WERI-Rb-1 (cell line): Measurements from ENCODE around the gene BARX2.

ENCODE experiments used
- DNase-seq: peaks from one replicate; pipeline ENCODE4 v3.0.0-alpha.2; 2020
- H3K27ac ChIP-seq: fragments of 250-450 bp; sonication (Bioruptor Pico); 2 replicates; pipeline ENCODE4 v1.5.1; 2020; ENCODE audit warnings: mild to moderate bottlenecking, moderate library complexity
- H3K27me3 ChIP-seq: fragments of 250-450 bp; sonication (Bioruptor Pico); 2 replicates; pipeline ENCODE4 v1.5.1; 2021; ENCODE audit warnings: mild to moderate bottlenecking, low read depth, moderate library complexity; ENCODE audit not compliant: insufficient read depth, severe bottlenecking
- H3K36me3 ChIP-seq: fragments of 250-450 bp; sonication (Bioruptor Pico); 2 replicates; pipeline ENCODE4 v1.5.1; 2020; ENCODE audit warnings: mild to moderate bottlenecking, moderate library complexity
- H3K4me3 ChIP-seq: 2 replicates; pipeline ENCODE4 v1.5.1; 2011; ENCODE audit warnings: low read depth, mild to moderate bottlenecking, control low read depth, low read length
- H3K9me3 ChIP-seq: fragments of 250-450 bp; sonication (Bioruptor Pico); 2 replicates; pipeline ENCODE4 v1.5.1; 2021; ENCODE audit warnings: mild to moderate bottlenecking, moderate library complexity; ENCODE audit not compliant: severe bottlenecking
- TF ChIP-seq, protein P1 (sequence below): IDR thresholded peaks from 2 replicates; pipeline ENCODE4 v1.5.1; 2011; ENCODE audit warnings: low read depth, mild to moderate bottlenecking, control low read depth, inconsistent platforms, low read length

BARX2 gene

DNA sequence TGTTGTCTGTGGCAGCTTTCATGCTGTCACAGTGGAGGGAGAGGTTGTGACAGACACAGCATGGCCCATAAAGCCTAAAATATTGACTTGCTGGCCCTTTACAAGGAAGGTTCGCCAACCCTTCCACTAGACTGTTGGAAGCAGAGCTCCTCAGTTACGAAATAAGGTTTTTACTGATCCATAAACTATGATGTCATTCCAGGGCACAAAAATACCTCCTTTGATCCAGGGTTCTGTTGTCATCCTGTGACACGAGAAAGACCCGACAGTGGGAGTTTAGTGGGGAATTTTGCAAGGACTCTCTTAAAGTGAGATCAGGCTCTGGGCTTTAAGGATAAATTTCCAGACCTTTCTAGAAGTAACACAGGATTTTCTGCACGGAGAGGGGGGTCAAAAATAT is 15.7 kb downstream of the BARX2 start:
- no peak overlapping the region for H3K4me3 ChIP-seq
- no peak for DNase-seq
- no peak overlapping the region for H3K27ac ChIP-seq
- no peaks in the 10 kb centered on the region for H3K36me3 ChIP-seq
- H3K27me3 ChIP-seq, result peaks cover 86% of the 10 kb centered on the region
- TF ChIP-seq, protein P1, sequence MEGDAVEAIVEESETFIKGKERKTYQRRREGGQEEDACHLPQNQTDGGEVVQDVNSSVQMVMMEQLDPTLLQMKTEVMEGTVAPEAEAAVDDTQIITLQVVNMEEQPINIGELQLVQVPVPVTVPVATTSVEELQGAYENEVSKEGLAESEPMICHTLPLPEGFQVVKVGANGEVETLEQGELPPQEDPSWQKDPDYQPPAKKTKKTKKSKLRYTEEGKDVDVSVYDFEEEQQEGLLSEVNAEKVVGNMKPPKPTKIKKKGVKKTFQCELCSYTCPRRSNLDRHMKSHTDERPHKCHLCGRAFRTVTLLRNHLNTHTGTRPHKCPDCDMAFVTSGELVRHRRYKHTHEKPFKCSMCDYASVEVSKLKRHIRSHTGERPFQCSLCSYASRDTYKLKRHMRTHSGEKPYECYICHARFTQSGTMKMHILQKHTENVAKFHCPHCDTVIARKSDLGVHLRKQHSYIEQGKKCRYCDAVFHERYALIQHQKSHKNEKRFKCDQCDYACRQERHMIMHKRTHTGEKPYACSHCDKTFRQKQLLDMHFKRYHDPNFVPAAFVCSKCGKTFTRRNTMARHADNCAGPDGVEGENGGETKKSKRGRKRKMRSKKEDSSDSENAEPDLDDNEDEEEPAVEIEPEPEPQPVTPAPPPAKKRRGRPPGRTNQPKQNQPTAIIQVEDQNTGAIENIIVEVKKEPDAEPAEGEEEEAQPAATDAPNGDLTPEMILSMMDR, result no peak
- H3K9me3 ChIP-seq, result no peaks in the 10 kb centered on the region

DNA sequence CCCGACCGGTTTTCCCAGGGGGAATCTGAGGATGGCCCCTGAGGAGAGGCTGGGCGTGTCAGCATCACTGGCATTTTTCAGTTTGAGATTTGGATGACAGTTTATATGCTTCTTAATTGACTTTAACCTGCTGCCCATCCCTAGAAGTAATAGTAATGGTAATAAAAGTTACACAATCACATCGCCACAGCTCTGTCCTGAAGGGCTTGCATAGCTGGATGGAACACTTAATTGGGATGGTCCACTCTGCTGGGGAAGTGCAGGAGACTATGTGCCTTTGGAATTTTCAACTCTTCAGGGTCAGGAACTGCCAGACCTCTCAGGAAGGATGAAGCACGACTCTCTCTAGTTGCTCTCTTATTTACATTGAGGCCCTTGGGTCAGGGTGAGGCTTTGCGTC is 16.2 kb downstream of the BARX2 start:
- Histone ChIP-seq H3K4me3 (no peak overlapping the region), H3K36me3 (no peaks in the 10 kb centered on the region), H3K9me3 (no peaks in the 10 kb centered on the region), H3K27me3 (peaks cover 86% of the 10 kb centered on the region), H3K27ac (no peak overlapping the region)
- no peak for DNase-seq
- TF ChIP-seq, protein P1, result no peak

DNA sequence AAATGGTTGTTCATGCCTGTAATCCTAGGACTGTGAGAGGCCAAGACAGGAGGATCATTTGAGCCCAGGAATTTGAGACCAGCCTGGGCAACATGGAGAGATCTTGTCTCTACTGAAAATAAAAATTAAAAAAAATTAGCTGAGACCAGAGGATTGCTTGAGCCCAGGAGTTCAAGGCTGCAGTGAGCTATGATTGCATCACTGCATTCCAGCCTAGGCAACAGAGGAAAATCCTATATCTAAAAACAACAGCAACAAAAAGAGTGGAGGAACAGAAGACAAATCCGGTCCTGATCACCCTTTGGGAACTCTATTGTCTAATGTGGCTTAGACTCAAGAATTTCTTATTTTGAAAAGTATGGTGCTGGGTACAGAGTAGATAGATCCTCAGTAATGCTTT is 17.3 kb downstream of the BARX2 start:
- DNase-seq, result no peak
- H3K4me3 ChIP-seq, result no peak overlapping the region
- TF ChIP-seq, protein P1, result no peak
- H3K36me3 ChIP-seq, result no peaks in the 10 kb centered on the region
- no peaks in the 10 kb centered on the region for H3K9me3 ChIP-seq
- H3K27me3 ChIP-seq, result peaks cover 86% of the 10 kb centered on the region
- H3K27ac ChIP-seq, result no peak overlapping the region

DNA sequence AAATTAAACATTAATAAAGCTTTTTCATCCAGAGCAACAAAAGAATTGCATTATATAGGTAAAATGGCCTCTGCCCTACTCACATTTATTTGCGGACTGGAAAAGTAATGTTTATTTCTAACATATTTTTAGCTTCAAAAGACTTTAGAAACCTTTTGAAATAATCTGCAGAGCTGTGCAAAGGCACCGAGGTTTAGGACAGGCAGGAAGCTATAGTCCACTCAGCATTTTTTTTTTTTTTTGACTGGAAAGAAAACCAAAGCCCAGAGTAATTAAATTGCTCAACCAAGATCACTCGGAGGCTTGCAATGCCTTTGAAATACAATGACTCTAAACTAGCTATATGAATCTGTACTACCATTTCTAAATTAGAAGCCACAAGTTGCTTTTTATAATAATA is 19.1 kb downstream of the BARX2 start:
- Histone ChIP-seq H3K27me3 (peaks cover 80% of the 10 kb centered on the region), H3K27ac (no peak overlapping the region), H3K4me3 (no peak overlapping the region), H3K9me3 (no peaks in the 10 kb centered on the region), H3K36me3 (no peaks in the 10 kb centered on the region)
- TF ChIP-seq, protein P1, result no peak
- DNase-seq, result no peak

DNA sequence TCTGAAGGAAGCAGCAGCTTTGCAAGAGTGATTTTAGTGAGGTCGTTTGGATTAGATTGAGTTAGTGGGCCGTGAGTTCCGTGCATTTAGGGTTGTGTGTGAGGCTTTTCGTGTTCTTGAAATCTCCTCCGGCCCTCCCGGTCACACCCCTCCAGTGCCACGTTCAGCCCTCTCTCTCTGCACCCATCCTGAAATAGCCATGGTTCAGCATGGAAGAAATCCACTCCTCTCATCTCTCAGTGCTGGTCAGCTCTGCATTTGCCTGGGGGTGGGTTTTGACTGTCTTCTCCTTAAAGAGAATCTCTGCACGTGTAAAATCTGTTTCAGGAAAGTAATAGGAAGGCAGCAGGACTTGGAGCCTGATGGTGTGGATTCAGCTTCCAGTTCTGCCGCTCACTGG is 19.8 kb downstream of the BARX2 start:
- TF ChIP-seq, protein P1, result no peak

DNA sequence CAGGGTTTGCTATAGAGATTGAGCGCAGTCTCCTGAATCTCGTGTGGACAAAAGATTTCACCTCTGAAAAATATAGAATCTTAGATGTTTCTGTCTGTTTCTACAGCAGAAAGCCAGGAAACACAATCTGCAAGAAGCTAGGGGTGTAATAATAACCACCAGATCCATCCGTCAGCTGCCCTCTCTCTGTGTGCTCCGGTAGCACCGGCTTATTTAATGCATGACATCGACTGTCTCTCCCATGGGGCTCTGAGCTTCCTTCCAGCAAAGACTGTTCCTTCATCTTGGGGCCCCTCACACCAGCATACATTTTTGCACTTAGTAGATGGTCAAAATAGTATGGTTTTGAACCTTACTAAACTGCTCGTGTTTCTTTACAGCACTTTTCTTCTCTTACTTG is 20.2 kb downstream of the BARX2 start:
- Histone ChIP-seq H3K27me3 (peaks cover 73% of the 10 kb centered on the region), H3K36me3 (no peaks in the 10 kb centered on the region)
- no peak for DNase-seq

More for the DNA sequence above, 19.8 kb downstream of the BARX2 start:
- Histone ChIP-seq H3K27ac (no peak overlapping the region), H3K27me3 (peaks cover 75% of the 10 kb centered on the region), H3K9me3 (no peaks in the 10 kb centered on the region), H3K4me3 (no peak overlapping the region), H3K36me3 (no peaks in the 10 kb centered on the region)
- DNase-seq, result no peak

More for the DNA sequence above, 20.2 kb downstream of the BARX2 start:
- no peaks in the 10 kb centered on the region for H3K9me3 ChIP-seq
- TF ChIP-seq, protein P1, result no peak
- no peak overlapping the region for H3K27ac ChIP-seq
- H3K4me3 ChIP-seq, result no peak overlapping the region
